HepG2 (cell line): ENCODE data around the gene CFAP92. TPM values are rescaled to one million over a fixed set of nuclear protein-coding genes. Genes with fewer than 3 reads are reported as not detected.

ENCODE experiments used
- ATAC-seq: fragments of 200-7000 bp; cut with Tn5 transposase; 3 replicates; pipeline ENCODE4 v1.9.1; 2020; ENCODE audit warnings: mild to moderate bottlenecking, moderate library complexity
- BruUV-seq: library from RNA; stranded (reverse); fragments of 400-500 nt; replicated peaks from 2 replicates; lab custom pipeline; 2021; lab: Mats Ljungman, UMichigan
- CTCF ChIA-PET: fragments of 300-600 bp; formaldehyde crosslinking; extraction: SDS; loops from one replicate; lab custom pipeline; 2021; ENCODE audit warnings: low total read pairs, inconsistent platforms, low intra/inter-chr PET ratio; lab: Yijun Ruan, JAX
- POLR2A ChIA-PET: fragments of 350-600 bp; sonication (Branson Sonifier 250); formaldehyde crosslinking; loops from one replicate; lab custom pipeline; 2020; ENCODE audit warnings: antibody characterized with exemption, inconsistent platforms; lab: Yijun Ruan, JAX
- DNase-seq: peaks from one replicate; pipeline ENCODE4 v3.0.0-alpha.2; 2015; ENCODE audit warnings: low spot score
- FAIRE-seq: peaks from 3 replicates; lab custom pipeline; 2011; peaks lifted over from hg19 to GRCh38; lab: Jason Lieb, UNC
- H2AFZ ChIP-seq: one replicate; pipeline ENCODE4 v1.6.1; 2011; ENCODE audit warnings: low read length, inconsistent platforms
- H3K27ac ChIP-seq: fragments of 300-600 bp; 3 replicates; pipeline ENCODE4 v1.8.0; 2011; ENCODE audit warnings: mixed run types, mild to moderate bottlenecking, mixed read lengths, low read length, inconsistent platforms; ENCODE audit not compliant: insufficient read depth; ENCODE audit errors: extremely low read length
- H3K27me3 ChIP-seq, 2 experiments: fragments of 200-600 bp in 1 of 2; 2 replicates in 1 of 2; 3 replicates in 1 of 2; pipeline versions ENCODE4 v1.6.0 to v1.8.0; 2011; ENCODE audit warnings: low read length in 2 of 2, mild to moderate bottlenecking in 2 of 2, moderate library complexity in 2 of 2, inconsistent platforms in 1 of 2; ENCODE audit not compliant: insufficient read depth in 2 of 2, control insufficient read depth in 1 of 2
- H3K36me3 ChIP-seq, 2 experiments: fragments of 200-600 bp in 1 of 2; replicated peaks in 1 of 2; 2 replicates in 1 of 2; 3 replicates in 1 of 2; pipeline versions ENCODE4 v1.5.1 to v1.8.0; 2011; ENCODE audit warnings: low read length in 2 of 2, inconsistent platforms in 1 of 2; ENCODE audit not compliant: insufficient read depth in 2 of 2, control insufficient read depth in 1 of 2
- H3K4me1 ChIP-seq: 2 replicates; pipeline ENCODE4 v1.5.1; 2012; ENCODE audit warnings: low read length, inconsistent platforms; ENCODE audit not compliant: insufficient read depth
- H3K4me2 ChIP-seq: 2 replicates; pipeline ENCODE4 v1.6.0; 2011; ENCODE audit warnings: low read depth, low read length, inconsistent platforms
- H3K4me3 ChIP-seq, 3 experiments: fragments of 200-600 bp in 1 of 3; sonication (generic), shearing (Covaris generic) in 1 of 3; replicated peaks in 1 of 3; 2 replicates each; pipeline ENCODE4 v1.5.1; 2011 to 2016; ENCODE audit warnings: low read length in 3 of 3, inconsistent platforms in 2 of 3, low read depth in 2 of 3, mild to moderate bottlenecking in 2 of 3, control low read depth in 1 of 3, mixed read lengths in 1 of 3; ENCODE audit not compliant: insufficient read depth in 1 of 3
- H3K79me2 ChIP-seq: one replicate; pipeline ENCODE4 v1.6.1; 2011; ENCODE audit warnings: low read length, inconsistent platforms; ENCODE audit not compliant: insufficient read depth
- H3K9ac ChIP-seq: 2 replicates; pipeline ENCODE4 v1.6.0; 2011; ENCODE audit warnings: mild to moderate bottlenecking, low read depth, low read length, inconsistent platforms; ENCODE audit not compliant: insufficient read depth
- H3K9me3 ChIP-seq: 2 replicates; pipeline ENCODE4 v1.5.1; 2012; ENCODE audit warnings: mild to moderate bottlenecking, low read length
- H4K20me1 ChIP-seq: 2 replicates; pipeline ENCODE4 v1.6.0; 2011; ENCODE audit warnings: inconsistent platforms, mild to moderate bottlenecking, low read length, moderate library complexity; ENCODE audit not compliant: insufficient read depth
- DNMT3B ChIP-seq: conservative IDR thresholded peaks from 2 replicates; pipeline ENCODE4 v1.6.1; 2016; ENCODE audit warnings: missing biosample characterization, control low read depth
- FOXA3 ChIP-seq: IDR thresholded peaks from 2 replicates; pipeline ENCODE4 v1.6.1; 2016; ENCODE audit warnings: missing genetic modification reagents, missing compliant biosample characterization
- KAT2B ChIP-seq: fragments of 150-350 bp; IDR thresholded peaks from 2 replicates; pipeline ENCODE4 v1.6.1; 2014; ENCODE audit warnings: low read depth, low read length, borderline replicate concordance
- MTF2 ChIP-seq: sonication (generic); formaldehyde crosslinking; IDR thresholded peaks from 2 replicates; pipeline ENCODE4 v1.5.0; 2020; ENCODE audit warnings: missing genetic modification reagents, borderline replicate concordance
- SCMH1 ChIP-seq: sonication (generic); formaldehyde crosslinking; IDR thresholded peaks from 2 replicates; pipeline ENCODE4 v1.9.0; 2021; ENCODE audit warnings: missing genetic modification reagents, mild to moderate bottlenecking, borderline replicate concordance
- SYNCRIP ChIP-seq: fragments of 200-400 bp; formaldehyde crosslinking; IDR thresholded peaks from 2 replicates; pipeline ENCODE4 v1.6.1; 2018; ENCODE audit warnings: mild to moderate bottlenecking, low read depth, low read length; ENCODE audit not compliant: insufficient read depth
- ZBTB43 ChIP-seq: sonication (generic); formaldehyde crosslinking; conservative IDR thresholded peaks from 2 replicates; pipeline ENCODE4 v1.4.0; 2020; ENCODE audit warnings: missing genetic modification reagents
- ZNF136 ChIP-seq: sonication (generic); formaldehyde crosslinking; IDR thresholded peaks from 2 replicates; pipeline ENCODE4 v1.8.1; 2022; ENCODE audit warnings: low read depth, mild to moderate bottlenecking, moderate library complexity, missing genetic modification reagents
- ZNF510 ChIP-seq: sonication (generic); formaldehyde crosslinking; IDR thresholded peaks from 2 replicates; pipeline ENCODE4 v1.4.0; 2020; ENCODE audit warnings: low read depth, mild to moderate bottlenecking, missing genetic modification reagents
- ZNF563 ChIP-seq: sonication (generic); formaldehyde crosslinking; IDR thresholded peaks from 2 replicates; pipeline ENCODE4 v1.8.0; 2022; ENCODE audit warnings: mild to moderate bottlenecking, moderate library complexity, missing genetic modification reagents
- ZSCAN31 ChIP-seq: sonication (generic); formaldehyde crosslinking; IDR thresholded peaks from 2 replicates; pipeline ENCODE4 v1.5.0; 2020; ENCODE audit warnings: low read depth, mild to moderate bottlenecking, missing genetic modification reagents
- WGBS: methylation state at CpG from one replicate; pipeline ENCODE4 v1.1.6; 2017; ENCODE audit warnings: low lambda C conversion rate; 5-methylcytosine and 5-hydroxymethylcytosine counted together
- in situ Hi-C: cut with HindIII; loops from 2 replicates; pipeline ENCODE4 v1.10.0; 2017; ENCODE audit warnings: low pct_unique_long_range_greater_than_20kb; ENCODE audit not compliant: extremely low pct_ligation_motif_present
- intact Hi-C: fragments of 100-400 bp; cut with micrococcal nuclease; formaldehyde crosslinking; loops from one replicate; pipeline ENCODE4 v1.10.0; 2022; ENCODE audit not compliant: unreplicated experiment
- polyA plus RNA-seq, 8 experiments: library from polyadenylated mRNA; depleted of rRNA in 3 of 8; stranded (reverse) in 7 of 8; unstranded in 1 of 8; fragments of >200 nt; fragmentation: Illumina TruSeq in 4 of 8; extraction: Trizol in 4 of 8; gene quantifications; 2 replicates each; pipeline versions ENCODE4 v1.2.1 to v1.2.3, GENCODE V29; 2011 to 2016; ENCODE audit warnings: low read depth in 4 of 8, missing spikeins in 1 of 8, mixed read lengths in 1 of 8; ENCODE audit not compliant: insufficient read depth in 1 of 8
- total RNA-seq, 5 experiments: library from RNA; depleted of rRNA; stranded (reverse); fragments of >200 nt; fragmentation: Illumina TruSeq; extraction: Trizol; gene quantifications; 2 replicates each; pipeline ENCODE4 v1.2.3, GENCODE V29; 2016; ENCODE audit warnings: low read depth in 1 of 5
- TF ChIP-seq, protein P1 (sequence below), 2 experiments: IDR thresholded peaks; 2 replicates each; pipeline ENCODE4 v1.6.1; 2011 to 2012; ENCODE audit warnings: low read length in 2 of 2, borderline replicate concordance in 1 of 2, low read depth in 1 of 2, mild to moderate bottlenecking in 1 of 2, moderate library complexity in 1 of 2

CFAP92 gene
- total and polyA plus RNA-seq, 2 of the 13 experiments (the other 11 are each of a cell fraction or from before 2014, with no cell fraction given): 0.18 to 0.46 TPM

DNA sequence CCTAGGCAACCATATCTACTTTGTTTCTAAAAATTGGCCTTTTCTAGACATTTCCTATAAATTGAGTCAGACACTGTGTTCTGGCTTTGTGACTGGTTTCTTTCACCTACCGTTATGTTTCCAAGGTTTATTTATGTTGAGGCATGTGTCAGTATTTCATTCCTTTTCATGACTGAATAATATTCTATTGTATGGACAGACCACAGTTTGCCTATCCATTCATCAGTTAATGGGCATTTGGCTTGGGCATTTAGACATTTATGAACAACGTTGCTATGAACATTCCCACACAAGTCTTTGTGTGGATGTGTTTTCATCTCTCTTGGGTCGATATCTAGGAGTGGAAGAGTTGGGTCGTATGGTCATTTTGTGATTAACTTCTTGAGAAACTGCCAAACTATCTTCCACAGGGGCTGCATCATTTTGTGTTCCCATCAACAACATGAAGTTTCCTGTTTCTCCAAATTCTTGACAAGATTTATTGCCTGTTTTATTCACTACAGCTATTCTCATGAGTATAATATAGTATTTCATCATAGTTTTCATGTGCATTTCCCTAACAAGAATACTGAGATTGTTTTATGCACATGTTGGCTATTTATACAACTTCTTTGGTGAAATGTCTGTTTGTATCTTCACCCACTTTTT is 3.7 kb upstream of the CFAP92 start:
- H3K79me2 ChIP-seq: no peaks in the 10 kb centered on the region
- H4K20me1 ChIP-seq: no peaks in the 10 kb centered on the region
- no peak overlapping the region for H2AFZ ChIP-seq
- TF ChIP-seq DNMT3B (CRISPR knock-in tag) (no peak), ZNF563 (CRISPR knock-in tag) (no peak), SCMH1 (CRISPR knock-in tag) (no peak), MTF2 (CRISPR knock-in tag) (no peak), ZNF510 (no peak), FOXA3 (CRISPR knock-in tag) (no peak)
- H3K9ac ChIP-seq: no peak overlapping the region
- no peaks in the 10 kb centered on the region for H3K9me3 ChIP-seq
- DNase-seq (no peak), ATAC-seq (no peak), FAIRE-seq (no peak)
- peaks cover 22% of the 10 kb centered on the region for H3K4me1 ChIP-seq
- no TSS peak for BruUV-seq
- H3K27me3 ChIP-seq: peaks cover 3 to 56% of the 10 kb centered on the region in 2 experiments
- no peak overlapping the region for H3K27ac ChIP-seq
- ChIA-PET POLR2A (no interaction called here), CTCF (no interaction called here)
- in situ Hi-C loops (no loop called here), intact Hi-C loops (no loop called here)
- no peak overlapping the region for H3K4me2 ChIP-seq
- H3K36me3 ChIP-seq: no peaks in the 10 kb centered on the region; a peak in 1 of 5 replicates
- 20% methylated on average over 4 of the region's 4 CpGs for WGBS
- H3K4me3 ChIP-seq: no peak overlapping the region

DNA sequence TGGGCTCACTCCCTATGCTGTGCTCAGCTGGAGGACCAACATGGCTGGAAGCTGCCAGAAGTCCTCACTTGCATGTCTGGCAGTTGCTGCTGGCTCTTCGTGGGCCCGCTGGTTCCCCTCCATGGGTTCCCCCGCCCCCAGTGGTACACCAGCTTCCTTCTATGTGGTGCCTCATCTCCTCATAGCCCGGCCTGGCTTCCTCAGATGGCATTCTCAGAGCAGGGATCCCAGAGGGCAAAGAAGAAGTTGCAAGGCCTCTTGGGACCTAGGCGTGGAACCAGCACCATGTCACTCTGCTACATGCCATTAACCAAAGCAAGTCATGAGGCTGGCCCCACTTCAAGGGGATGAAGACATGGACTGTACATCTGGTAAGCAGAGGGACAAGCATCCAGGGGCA is 2.9 kb upstream of the CFAP92 start:
- H3K27ac ChIP-seq: no peak overlapping the region
- H3K36me3 ChIP-seq: no peaks in the 10 kb centered on the region; a peak in 1 of 5 replicates
- intact Hi-C loops: no loop called here
- in situ Hi-C loops: no loop called here
- ChIA-PET POLR2A (no interaction called here), CTCF (no interaction called here)
- 8% methylated on average over 3 of the region's 5 CpGs for WGBS
- H3K79me2 ChIP-seq: no peaks in the 10 kb centered on the region
- DNase-seq: no peak
- H3K27me3 ChIP-seq: peaks cover 3 to 52% of the 10 kb centered on the region in 2 experiments
- H2AFZ ChIP-seq: no peak overlapping the region
- H3K9me3 ChIP-seq: no peaks in the 10 kb centered on the region
- H3K4me1 ChIP-seq: peaks cover 22% of the 10 kb centered on the region
- no peak for ATAC-seq
- FAIRE-seq: no peak
- no TSS peak for BruUV-seq
- H4K20me1 ChIP-seq: no peaks in the 10 kb centered on the region
- TF ChIP-seq ZSCAN31 (no peak), ZBTB43 (CRISPR knock-in tag) (no peak), KAT2B (no peak), SYNCRIP (no peak), ZNF136 (no peak)
- TF ChIP-seq, protein P1, sequence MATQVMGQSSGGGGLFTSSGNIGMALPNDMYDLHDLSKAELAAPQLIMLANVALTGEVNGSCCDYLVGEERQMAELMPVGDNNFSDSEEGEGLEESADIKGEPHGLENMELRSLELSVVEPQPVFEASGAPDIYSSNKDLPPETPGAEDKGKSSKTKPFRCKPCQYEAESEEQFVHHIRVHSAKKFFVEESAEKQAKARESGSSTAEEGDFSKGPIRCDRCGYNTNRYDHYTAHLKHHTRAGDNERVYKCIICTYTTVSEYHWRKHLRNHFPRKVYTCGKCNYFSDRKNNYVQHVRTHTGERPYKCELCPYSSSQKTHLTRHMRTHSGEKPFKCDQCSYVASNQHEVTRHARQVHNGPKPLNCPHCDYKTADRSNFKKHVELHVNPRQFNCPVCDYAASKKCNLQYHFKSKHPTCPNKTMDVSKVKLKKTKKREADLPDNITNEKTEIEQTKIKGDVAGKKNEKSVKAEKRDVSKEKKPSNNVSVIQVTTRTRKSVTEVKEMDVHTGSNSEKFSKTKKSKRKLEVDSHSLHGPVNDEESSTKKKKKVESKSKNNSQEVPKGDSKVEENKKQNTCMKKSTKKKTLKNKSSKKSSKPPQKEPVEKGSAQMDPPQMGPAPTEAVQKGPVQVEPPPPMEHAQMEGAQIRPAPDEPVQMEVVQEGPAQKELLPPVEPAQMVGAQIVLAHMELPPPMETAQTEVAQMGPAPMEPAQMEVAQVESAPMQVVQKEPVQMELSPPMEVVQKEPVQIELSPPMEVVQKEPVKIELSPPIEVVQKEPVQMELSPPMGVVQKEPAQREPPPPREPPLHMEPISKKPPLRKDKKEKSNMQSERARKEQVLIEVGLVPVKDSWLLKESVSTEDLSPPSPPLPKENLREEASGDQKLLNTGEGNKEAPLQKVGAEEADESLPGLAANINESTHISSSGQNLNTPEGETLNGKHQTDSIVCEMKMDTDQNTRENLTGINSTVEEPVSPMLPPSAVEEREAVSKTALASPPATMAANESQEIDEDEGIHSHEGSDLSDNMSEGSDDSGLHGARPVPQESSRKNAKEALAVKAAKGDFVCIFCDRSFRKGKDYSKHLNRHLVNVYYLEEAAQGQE (IDR thresholded peaks at IDR 0.05; ENCODE audit: borderline replicate concordance in 1 of 2, low read depth in 1 of 2, low read length in 2 of 2): no peak
- TF ChIP-seq, all 625 proteins: peak for 0
- Histone ChIP-seq H3K4me3 (no peak overlapping the region), H3K9ac (no peak overlapping the region), H3K4me2 (no peak overlapping the region)
